ENCODE results near the gene UBE2V1. TPM values are rescaled to one million over a fixed set of nuclear protein-coding genes. Genes with fewer than 3 reads are reported as not detected.

UBE2V1 gene
- total and polyA plus RNA-seq, 2 of the 13 experiments (the other 11 are each of a cell fraction or from before 2014, with no cell fraction given), result 81.3 to 132 TPM

DNA sequence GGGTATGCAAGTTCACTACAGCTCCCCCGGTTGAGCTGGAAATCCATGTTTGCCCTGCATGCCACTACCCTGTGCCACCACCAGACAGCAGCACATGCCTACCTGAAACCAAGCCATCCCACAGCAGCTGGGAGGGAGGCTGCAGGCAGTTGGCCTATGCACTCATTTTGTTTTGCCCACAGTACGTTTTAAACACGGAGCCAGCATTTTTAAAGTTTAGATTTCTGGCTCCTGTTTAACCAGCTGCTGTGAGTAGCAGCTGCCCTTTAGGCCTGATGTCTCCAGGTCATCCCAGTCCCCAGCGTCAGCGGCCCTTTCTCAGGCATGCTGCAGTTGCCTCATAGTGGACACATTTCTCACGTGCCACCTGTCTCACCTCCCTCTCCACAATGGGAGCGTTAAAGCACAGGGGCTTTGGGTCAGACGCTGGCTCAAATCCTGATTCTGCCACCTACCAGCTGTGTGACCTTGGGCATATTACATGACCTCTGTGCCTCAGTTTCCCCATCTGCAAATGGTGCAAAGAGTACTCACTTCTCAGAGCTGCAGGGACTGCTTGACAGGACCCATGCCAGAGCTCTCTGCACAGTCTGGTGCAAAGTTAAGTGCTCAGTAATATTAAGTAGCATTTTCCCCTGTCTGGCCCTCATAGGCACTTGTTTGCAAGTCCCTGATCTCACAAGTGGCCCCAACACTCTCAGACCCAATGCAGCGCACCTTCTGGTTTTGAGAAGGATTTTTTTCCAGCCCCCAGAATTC lies 8.2 kb upstream of the UBE2V1 start (continued):
- TF ChIP-seq ATF7-NPFF (CRISPR knock-in tag; IDR thresholded peaks at IDR 0.05; ENCODE audit: low read depth), result no peak
- TF ChIP-seq, protein P1, sequence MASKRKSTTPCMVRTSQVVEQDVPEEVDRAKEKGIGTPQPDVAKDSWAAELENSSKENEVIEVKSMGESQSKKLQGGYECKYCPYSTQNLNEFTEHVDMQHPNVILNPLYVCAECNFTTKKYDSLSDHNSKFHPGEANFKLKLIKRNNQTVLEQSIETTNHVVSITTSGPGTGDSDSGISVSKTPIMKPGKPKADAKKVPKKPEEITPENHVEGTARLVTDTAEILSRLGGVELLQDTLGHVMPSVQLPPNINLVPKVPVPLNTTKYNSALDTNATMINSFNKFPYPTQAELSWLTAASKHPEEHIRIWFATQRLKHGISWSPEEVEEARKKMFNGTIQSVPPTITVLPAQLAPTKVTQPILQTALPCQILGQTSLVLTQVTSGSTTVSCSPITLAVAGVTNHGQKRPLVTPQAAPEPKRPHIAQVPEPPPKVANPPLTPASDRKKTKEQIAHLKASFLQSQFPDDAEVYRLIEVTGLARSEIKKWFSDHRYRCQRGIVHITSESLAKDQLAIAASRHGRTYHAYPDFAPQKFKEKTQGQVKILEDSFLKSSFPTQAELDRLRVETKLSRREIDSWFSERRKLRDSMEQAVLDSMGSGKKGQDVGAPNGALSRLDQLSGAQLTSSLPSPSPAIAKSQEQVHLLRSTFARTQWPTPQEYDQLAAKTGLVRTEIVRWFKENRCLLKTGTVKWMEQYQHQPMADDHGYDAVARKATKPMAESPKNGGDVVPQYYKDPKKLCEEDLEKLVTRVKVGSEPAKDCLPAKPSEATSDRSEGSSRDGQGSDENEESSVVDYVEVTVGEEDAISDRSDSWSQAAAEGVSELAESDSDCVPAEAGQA (IDR thresholded peaks at IDR 0.05; ENCODE audit: low read depth), result 0 out of 2 replicates have a peak, but pooled peaks have one; percentile 40
- TF ChIP-seq, protein P1 (CRISPR knock-in tag; IDR thresholded peaks at IDR 0.05; ENCODE audit: borderline replicate concordance), result no peak
- TF ChIP-seq THAP11 (CRISPR knock-in tag; IDR thresholded peaks at IDR 0.05), result peak; percentile 76
- TF ChIP-seq CHCHD3 (CRISPR knock-in tag; IDR thresholded peaks at IDR 0.05), result no peak
- TF ChIP-seq ZBTB38 (CRISPR knock-in tag; IDR thresholded peaks at IDR 0.05), result peak; percentile 88; the same call in 1 of the 2 replicates
- peak; percentile 73 for TF ChIP-seq MIXL1 (CRISPR knock-in tag; IDR thresholded peaks at IDR 0.05)
- peak; percentile 50; the same call in 1 of the 3 replicates for TF ChIP-seq MXI1 (IDR thresholded peaks at IDR 0.05; ENCODE audit: borderline replicate concordance, low read depth, low read length)
- no peak for TF ChIP-seq SP1 (IDR thresholded peaks at IDR 0.05)
- peak; percentile 50 for TF ChIP-seq SP1 (CRISPR knock-in tag; IDR thresholded peaks at IDR 0.05)
- TF ChIP-seq, protein P2, sequence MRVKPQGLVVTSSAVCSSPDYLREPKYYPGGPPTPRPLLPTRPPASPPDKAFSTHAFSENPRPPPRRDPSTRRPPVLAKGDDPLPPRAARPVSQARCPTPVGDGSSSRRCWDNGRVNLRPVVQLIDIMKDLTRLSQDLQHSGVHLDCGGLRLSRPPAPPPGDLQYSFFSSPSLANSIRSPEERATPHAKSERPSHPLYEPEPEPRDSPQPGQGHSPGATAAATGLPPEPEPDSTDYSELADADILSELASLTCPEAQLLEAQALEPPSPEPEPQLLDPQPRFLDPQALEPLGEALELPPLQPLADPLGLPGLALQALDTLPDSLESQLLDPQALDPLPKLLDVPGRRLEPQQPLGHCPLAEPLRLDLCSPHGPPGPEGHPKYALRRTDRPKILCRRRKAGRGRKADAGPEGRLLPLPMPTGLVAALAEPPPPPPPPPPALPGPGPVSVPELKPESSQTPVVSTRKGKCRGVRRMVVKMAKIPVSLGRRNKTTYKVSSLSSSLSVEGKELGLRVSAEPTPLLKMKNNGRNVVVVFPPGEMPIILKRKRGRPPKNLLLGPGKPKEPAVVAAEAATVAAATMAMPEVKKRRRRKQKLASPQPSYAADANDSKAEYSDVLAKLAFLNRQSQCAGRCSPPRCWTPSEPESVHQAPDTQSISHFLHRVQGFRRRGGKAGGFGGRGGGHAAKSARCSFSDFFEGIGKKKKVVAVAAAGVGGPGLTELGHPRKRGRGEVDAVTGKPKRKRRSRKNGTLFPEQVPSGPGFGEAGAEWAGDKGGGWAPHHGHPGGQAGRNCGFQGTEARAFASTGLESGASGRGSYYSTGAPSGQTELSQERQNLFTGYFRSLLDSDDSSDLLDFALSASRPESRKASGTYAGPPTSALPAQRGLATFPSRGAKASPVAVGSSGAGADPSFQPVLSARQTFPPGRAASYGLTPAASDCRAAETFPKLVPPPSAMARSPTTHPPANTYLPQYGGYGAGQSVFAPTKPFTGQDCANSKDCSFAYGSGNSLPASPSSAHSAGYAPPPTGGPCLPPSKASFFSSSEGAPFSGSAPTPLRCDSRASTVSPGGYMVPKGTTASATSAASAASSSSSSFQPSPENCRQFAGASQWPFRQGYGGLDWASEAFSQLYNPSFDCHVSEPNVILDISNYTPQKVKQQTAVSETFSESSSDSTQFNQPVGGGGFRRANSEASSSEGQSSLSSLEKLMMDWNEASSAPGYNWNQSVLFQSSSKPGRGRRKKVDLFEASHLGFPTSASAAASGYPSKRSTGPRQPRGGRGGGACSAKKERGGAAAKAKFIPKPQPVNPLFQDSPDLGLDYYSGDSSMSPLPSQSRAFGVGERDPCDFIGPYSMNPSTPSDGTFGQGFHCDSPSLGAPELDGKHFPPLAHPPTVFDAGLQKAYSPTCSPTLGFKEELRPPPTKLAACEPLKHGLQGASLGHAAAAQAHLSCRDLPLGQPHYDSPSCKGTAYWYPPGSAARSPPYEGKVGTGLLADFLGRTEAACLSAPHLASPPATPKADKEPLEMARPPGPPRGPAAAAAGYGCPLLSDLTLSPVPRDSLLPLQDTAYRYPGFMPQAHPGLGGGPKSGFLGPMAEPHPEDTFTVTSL (CRISPR knock-in tag; IDR thresholded peaks at IDR 0.05; ENCODE audit: borderline replicate concordance), result no peak
- TF ChIP-seq, protein P3, sequence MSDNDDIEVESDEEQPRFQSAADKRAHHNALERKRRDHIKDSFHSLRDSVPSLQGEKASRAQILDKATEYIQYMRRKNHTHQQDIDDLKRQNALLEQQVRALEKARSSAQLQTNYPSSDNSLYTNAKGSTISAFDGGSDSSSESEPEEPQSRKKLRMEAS (IDR thresholded peaks at IDR 0.05), result peak; percentile 71
- TF ChIP-seq ZNF781 (CRISPR knock-in tag; IDR thresholded peaks at IDR 0.05; ENCODE audit: borderline replicate concordance, not compliant biosample characterization), result no peak
- peak; percentile 61 for TF ChIP-seq GATAD2A (CRISPR knock-in tag; IDR thresholded peaks at IDR 0.05)
- TF ChIP-seq SALL1 (CRISPR knock-in tag; IDR thresholded peaks at IDR 0.05), result peak; percentile 79; the same call in 1 of the 2 replicates
- TF ChIP-seq ZFY (CRISPR knock-in tag; IDR thresholded peaks at IDR 0.05), result peak; percentile 43; the same call in 1 of the 2 replicates
- peak; percentile 50; the same call in 1 of the 2 replicates for TF ChIP-seq HOXA3 (CRISPR knock-in tag; IDR thresholded peaks at IDR 0.05)
- TF ChIP-seq SMAD1 (CRISPR knock-in tag; IDR thresholded peaks at IDR 0.05; ENCODE audit: borderline replicate concordance, low read depth), result peak; percentile 83; the same call in 1 of the 2 replicates
- peak; percentile 94 for TF ChIP-seq ZNF224 (CRISPR knock-in tag; IDR thresholded peaks at IDR 0.05)
